Measurements from ENCODE around the gene DAB2IP. TPM values are rescaled to one million over a fixed set of nuclear protein-coding genes. Genes with fewer than 3 reads are reported as not detected.

DAB2IP gene
- total RNA-seq, 1 donor from 2014 or later, result 67.8 TPM

DNA sequence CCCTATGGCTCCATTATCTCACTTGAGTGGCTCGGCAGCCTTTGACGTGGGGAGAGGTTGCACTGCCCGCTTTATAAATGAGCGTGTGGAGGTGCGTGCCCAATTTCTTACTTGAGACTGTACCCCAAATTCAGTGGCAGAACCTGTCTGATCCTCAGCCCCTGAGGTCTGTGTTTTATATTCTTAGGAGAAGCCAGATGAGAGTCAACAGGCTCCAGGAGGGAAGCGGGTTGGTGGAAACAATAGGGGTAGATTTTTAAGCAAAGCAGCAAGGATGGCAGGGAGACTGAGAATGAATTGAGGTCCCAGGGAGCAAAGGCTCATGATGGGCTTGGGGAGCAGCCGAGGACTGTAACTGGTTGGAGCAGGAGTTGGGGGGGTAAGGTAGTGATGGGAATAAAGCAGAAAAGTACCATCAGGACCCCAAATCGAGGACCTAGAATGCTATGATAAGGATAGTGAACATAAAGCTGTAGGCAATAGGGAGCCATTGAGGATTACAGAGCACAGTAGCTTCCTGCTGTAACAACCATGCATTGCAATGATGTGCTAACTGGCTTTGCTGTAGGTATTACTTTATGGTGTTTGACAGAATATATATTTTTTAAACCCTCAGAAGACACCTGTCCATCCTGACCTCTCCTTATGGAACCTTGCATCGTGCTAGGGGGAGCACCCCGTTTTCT lies 43.1 kb upstream of the DAB2IP start:
- Mint-ChIP-seq H3K27me3 (no peaks in the 10 kb centered on the region), H3K27ac (no peak overlapping the region), H3K9me3 (ENCODE audit: low read depth) (no peaks in the 10 kb centered on the region), H3K36me3 (ENCODE audit: insufficient read depth) (no peaks in the 10 kb centered on the region), H3K4me1 (ENCODE audit: low read depth) (peaks cover 17% of the 10 kb centered on the region), H3K4me3 (ENCODE audit: low read depth) (no peak overlapping the region)
- TF ChIP-seq, protein P1, sequence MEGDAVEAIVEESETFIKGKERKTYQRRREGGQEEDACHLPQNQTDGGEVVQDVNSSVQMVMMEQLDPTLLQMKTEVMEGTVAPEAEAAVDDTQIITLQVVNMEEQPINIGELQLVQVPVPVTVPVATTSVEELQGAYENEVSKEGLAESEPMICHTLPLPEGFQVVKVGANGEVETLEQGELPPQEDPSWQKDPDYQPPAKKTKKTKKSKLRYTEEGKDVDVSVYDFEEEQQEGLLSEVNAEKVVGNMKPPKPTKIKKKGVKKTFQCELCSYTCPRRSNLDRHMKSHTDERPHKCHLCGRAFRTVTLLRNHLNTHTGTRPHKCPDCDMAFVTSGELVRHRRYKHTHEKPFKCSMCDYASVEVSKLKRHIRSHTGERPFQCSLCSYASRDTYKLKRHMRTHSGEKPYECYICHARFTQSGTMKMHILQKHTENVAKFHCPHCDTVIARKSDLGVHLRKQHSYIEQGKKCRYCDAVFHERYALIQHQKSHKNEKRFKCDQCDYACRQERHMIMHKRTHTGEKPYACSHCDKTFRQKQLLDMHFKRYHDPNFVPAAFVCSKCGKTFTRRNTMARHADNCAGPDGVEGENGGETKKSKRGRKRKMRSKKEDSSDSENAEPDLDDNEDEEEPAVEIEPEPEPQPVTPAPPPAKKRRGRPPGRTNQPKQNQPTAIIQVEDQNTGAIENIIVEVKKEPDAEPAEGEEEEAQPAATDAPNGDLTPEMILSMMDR (IDR thresholded peaks at IDR 0.05; ENCODE audit: unreplicated experiment), result no peak
- DNase-seq (ENCODE audit: low spot score, unreplicated experiment), result no peak

DNA sequence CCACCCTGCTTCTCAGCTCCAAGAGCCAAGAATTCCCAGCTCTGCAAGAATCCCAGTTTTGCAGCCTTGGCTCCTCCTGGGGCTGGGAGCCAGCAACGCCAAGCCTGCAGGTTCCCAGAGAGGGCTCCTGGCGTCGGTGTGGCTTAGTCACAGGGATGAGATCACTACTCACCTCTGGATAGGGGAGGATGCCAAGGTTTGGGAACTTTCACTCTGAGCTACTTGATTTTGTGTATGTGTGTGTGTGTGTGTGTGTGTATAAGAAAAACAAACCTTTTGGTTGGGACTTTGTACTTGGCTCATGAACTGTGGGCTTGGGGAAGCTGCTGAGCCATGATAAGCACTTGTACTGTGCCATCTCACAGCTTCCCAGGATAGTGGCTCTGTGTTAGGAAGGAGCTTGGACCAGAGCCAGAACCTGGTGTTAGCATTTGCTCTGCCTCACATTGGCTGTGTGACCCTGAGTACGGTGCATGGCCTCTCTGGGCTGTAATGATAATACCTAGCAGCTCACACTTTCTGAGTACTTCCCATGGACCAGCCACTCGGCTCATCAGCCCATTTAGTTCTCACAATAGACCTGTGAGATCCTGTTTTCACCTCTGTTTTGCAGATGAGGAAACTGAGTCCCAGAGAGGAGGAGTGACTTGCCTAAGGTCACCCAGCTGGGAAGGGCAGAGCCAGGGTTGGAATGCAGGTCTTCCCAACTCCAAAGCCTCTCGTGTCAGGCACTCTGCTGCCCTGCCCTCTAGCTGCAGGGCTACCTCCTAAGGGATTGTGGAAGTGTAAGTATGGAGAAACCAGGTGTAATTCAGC lies 41.4 kb upstream of the DAB2IP start:
- TF ChIP-seq, protein P1 (IDR thresholded peaks at IDR 0.05; ENCODE audit: unreplicated experiment), result no peak
- Mint-ChIP-seq H3K27me3 (no peaks in the 10 kb centered on the region), H3K4me3 (ENCODE audit: low read depth) (no peak overlapping the region), H3K4me1 (ENCODE audit: low read depth) (peaks cover 13% of the 10 kb centered on the region), H3K9me3 (ENCODE audit: low read depth) (no peaks in the 10 kb centered on the region), H3K27ac (no peak overlapping the region), H3K36me3 (ENCODE audit: insufficient read depth) (no peaks in the 10 kb centered on the region)
- DNase-seq (ENCODE audit: low spot score, unreplicated experiment), result no peak

DNA sequence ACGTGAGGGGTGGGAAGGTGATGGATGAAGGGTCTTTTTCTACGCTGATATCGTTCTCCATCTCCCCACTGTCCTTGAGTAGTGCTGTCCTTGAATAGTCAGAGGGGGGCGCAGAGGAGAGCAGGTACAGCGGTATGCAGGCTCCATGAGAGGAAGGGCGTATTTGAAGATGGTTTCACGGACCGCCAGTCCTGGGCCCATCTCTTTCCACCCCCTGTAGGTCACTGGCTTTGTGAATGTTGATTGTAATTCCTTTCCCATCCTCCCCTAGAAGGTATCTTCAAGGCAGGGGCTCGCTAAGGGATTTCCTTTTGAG lies 40.8 kb upstream of the DAB2IP start:
- no peaks in the 10 kb centered on the region for H3K9me3 Mint-ChIP-seq (ENCODE audit: low read depth)
- H3K4me1 Mint-ChIP-seq (ENCODE audit: low read depth), result peaks cover 13% of the 10 kb centered on the region
- no peaks in the 10 kb centered on the region for H3K36me3 Mint-ChIP-seq (ENCODE audit: insufficient read depth)
- no peak overlapping the region for H3K27ac Mint-ChIP-seq
- H3K27me3 Mint-ChIP-seq, result no peaks in the 10 kb centered on the region
- TF ChIP-seq, protein P1 (IDR thresholded peaks at IDR 0.05; ENCODE audit: unreplicated experiment), result no peak
- H3K4me3 Mint-ChIP-seq (ENCODE audit: low read depth), result no peak overlapping the region
- DNase-seq (ENCODE audit: low spot score, unreplicated experiment), result no peak

DNA sequence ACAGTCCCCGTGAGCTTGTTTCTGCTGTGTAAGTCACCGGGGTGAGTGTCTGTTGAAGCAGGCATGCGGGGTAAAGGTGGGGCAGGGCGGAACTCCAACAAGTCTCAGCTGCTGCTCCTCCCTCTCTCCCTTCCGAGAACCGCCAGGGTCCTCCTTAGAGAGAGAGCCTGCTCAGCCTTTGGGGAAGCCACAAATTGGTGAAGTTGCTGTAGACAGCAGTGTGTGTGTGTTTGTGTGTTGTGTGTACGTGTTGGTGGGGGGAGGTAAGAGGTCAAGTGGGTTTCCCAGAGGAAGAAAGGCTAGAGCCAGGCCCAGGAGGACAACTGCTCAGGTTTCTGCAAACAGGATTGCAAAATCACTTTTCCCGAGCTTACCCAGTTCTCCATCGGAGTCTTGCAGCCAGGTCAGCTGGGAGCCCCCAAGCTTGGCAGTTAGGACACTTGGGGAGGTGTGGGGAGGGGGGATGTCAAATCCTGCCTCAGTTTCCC lies 38.9 kb upstream of the DAB2IP start:
- Mint-ChIP-seq H3K27ac (no peak overlapping the region), H3K36me3 (ENCODE audit: insufficient read depth) (no peaks in the 10 kb centered on the region), H3K4me3 (ENCODE audit: low read depth) (no peak overlapping the region), H3K9me3 (ENCODE audit: low read depth) (no peaks in the 10 kb centered on the region), H3K4me1 (ENCODE audit: low read depth) (peaks cover 20% of the 10 kb centered on the region), H3K27me3 (no peaks in the 10 kb centered on the region)
- TF ChIP-seq, protein P1 (IDR thresholded peaks at IDR 0.05; ENCODE audit: unreplicated experiment), result no peak
- no peak for DNase-seq (ENCODE audit: low spot score, unreplicated experiment)

DNA sequence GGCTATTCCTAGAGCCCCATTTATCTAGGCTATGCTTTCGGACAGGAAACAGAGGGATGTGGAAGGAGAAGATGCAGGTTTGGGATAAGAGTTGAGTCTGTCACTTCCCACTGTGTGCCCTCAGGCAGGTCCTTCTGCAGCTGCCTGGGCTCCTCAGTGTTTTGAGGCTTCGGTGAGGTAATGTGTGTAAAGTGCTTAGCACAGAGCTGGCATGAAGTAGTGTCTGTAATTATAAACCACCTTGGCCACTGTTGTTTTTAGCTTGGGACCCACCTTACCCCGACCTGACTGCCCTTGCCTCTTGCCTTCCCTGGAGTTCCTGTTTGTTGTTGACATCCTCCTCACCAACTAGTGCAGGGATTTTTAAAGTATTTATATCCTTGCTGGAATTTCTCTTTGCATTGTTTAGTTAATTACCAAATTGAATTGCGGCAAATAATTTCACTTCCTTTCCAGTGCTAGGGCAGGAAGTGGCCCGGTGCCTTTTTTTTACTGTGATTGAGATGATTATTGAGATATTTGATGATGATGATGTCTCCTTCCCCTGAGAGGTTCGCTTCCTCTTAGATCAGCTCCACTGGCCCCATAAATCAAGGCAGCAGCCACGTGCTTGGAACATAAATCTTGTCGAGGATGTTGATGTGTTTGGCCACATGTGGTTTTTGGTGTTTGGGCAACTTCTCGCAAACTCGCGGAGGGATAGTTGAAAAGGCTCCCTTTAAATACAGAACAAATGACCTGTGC lies 38.3 kb upstream of the DAB2IP start:
- Mint-ChIP-seq H3K27me3 (no peaks in the 10 kb centered on the region), H3K36me3 (ENCODE audit: insufficient read depth) (no peaks in the 10 kb centered on the region), H3K27ac (no peak overlapping the region), H3K9me3 (ENCODE audit: low read depth) (no peaks in the 10 kb centered on the region), H3K4me3 (ENCODE audit: low read depth) (no peak overlapping the region), H3K4me1 (ENCODE audit: low read depth) (peaks cover 17% of the 10 kb centered on the region)
- no peak for DNase-seq (ENCODE audit: low spot score, unreplicated experiment)
- TF ChIP-seq, protein P1 (IDR thresholded peaks at IDR 0.05; ENCODE audit: unreplicated experiment), result no peak
